ENCODE results near the gene CPA5.

CPA5 gene

GRCh38 chr7:130405003-130405402 is 60.4 kb downstream of the CPA5 start:
- Histone ChIP-seq H3K4me3 (ENCODE audit: low read length) (no peak overlapping the region), H3K27me3 (replicated peaks; ENCODE audit: control insufficient read depth, insufficient read depth, low read length) (no peaks in the 10 kb centered on the region), H3K9ac (ENCODE audit: low read length) (no peak overlapping the region), H3K36me3 (ENCODE audit: control insufficient read depth, insufficient read depth, low read length, severe bottlenecking) (no peaks in the 10 kb centered on the region), H3K9me3 (ENCODE audit: control insufficient read depth, low read length) (no peaks in the 10 kb centered on the region), H3K4me1 (ENCODE audit: control insufficient read depth, insufficient read depth, low read length) (peaks cover 46% of the 10 kb centered on the region)
- DNase-seq (ENCODE audit: low read depth): no peak

- Histone ChIP-seq H3K4me1 (ENCODE audit: control insufficient read depth, insufficient read depth, low read length) (peaks cover 19% of the 10 kb centered on the region), H3K27me3 (replicated peaks; ENCODE audit: control insufficient read depth, insufficient read depth, low read length) (no peaks in the 10 kb centered on the region), H3K36me3 (ENCODE audit: control insufficient read depth, insufficient read depth, low read length, severe bottlenecking) (no peaks in the 10 kb centered on the region), H3K4me3 (ENCODE audit: low read length) (peak overlapping the region; percentile 31), H3K9ac (ENCODE audit: low read length) (peak overlapping the region; percentile 61), H3K9me3 (ENCODE audit: control insufficient read depth, low read length) (no peaks in the 10 kb centered on the region)
- DNase-seq (ENCODE audit: low read depth): peak; percentile 56
Observed at GRCh38 chr7:130409067-130409711, 64.6 kb downstream of the CPA5 start.

- no peaks in the 10 kb centered on the region for H3K9me3 ChIP-seq (ENCODE audit: control insufficient read depth, low read length)
- H3K9ac ChIP-seq (ENCODE audit: low read length): no peak overlapping the region
Observed at GRCh38 chr7:130409712-130410072, 65.1 kb downstream of the CPA5 start.

GRCh38 chr7:130410868-130411541 is 66.4 kb downstream of the CPA5 start:
- DNase-seq (ENCODE audit: low read depth): no peak
- peaks cover 27% of the 10 kb centered on the region for H3K4me1 ChIP-seq (ENCODE audit: control insufficient read depth, insufficient read depth, low read length)
- no peaks in the 10 kb centered on the region for H3K27me3 ChIP-seq (replicated peaks; ENCODE audit: control insufficient read depth, insufficient read depth, low read length)

More at GRCh38 chr7:130409712-130410072, 65.1 kb downstream of the CPA5 start:
- no peak overlapping the region for H3K4me3 ChIP-seq (ENCODE audit: low read length)
- DNase-seq (ENCODE audit: low read depth): no peak
- peaks cover 19% of the 10 kb centered on the region for H3K4me1 ChIP-seq (ENCODE audit: control insufficient read depth, insufficient read depth, low read length)
- no peaks in the 10 kb centered on the region for H3K27me3 ChIP-seq (replicated peaks; ENCODE audit: control insufficient read depth, insufficient read depth, low read length)
- H3K36me3 ChIP-seq (ENCODE audit: control insufficient read depth, insufficient read depth, low read length, severe bottlenecking): no peaks in the 10 kb centered on the region

GRCh38 chr7:130413201-130413600 is 68.6 kb downstream of the CPA5 start:
- Histone ChIP-seq H3K27me3 (replicated peaks; ENCODE audit: control insufficient read depth, insufficient read depth, low read length) (no peaks in the 10 kb centered on the region), H3K9ac (ENCODE audit: low read length) (no peak overlapping the region), H3K36me3 (ENCODE audit: control insufficient read depth, insufficient read depth, low read length, severe bottlenecking) (no peaks in the 10 kb centered on the region), H3K4me3 (ENCODE audit: low read length) (no peak overlapping the region), H3K9me3 (ENCODE audit: control insufficient read depth, low read length) (no peaks in the 10 kb centered on the region), H3K4me1 (ENCODE audit: control insufficient read depth, insufficient read depth, low read length) (peaks cover 25% of the 10 kb centered on the region)
- no peak for DNase-seq (ENCODE audit: low read depth)

More at GRCh38 chr7:130410868-130411541, 66.4 kb downstream of the CPA5 start:
- H3K4me3 ChIP-seq (ENCODE audit: low read length): no peak overlapping the region
- no peaks in the 10 kb centered on the region for H3K36me3 ChIP-seq (ENCODE audit: control insufficient read depth, insufficient read depth, low read length, severe bottlenecking)
- H3K9me3 ChIP-seq (ENCODE audit: control insufficient read depth, low read length): no peaks in the 10 kb centered on the region
- H3K9ac ChIP-seq (ENCODE audit: low read length): no peak overlapping the region

GRCh38 chr7:130415006-130415405 is 70.4 kb downstream of the CPA5 start:
- peaks cover 10% of the 10 kb centered on the region for H3K4me1 ChIP-seq (ENCODE audit: control insufficient read depth, insufficient read depth, low read length)
- H3K9me3 ChIP-seq (ENCODE audit: control insufficient read depth, low read length): no peaks in the 10 kb centered on the region
- H3K4me3 ChIP-seq (ENCODE audit: low read length): no peak overlapping the region
- H3K9ac ChIP-seq (ENCODE audit: low read length): no peak overlapping the region
- DNase-seq (ENCODE audit: low read depth): no peak
- H3K36me3 ChIP-seq (ENCODE audit: control insufficient read depth, insufficient read depth, low read length, severe bottlenecking): no peaks in the 10 kb centered on the region
- H3K27me3 ChIP-seq (replicated peaks; ENCODE audit: control insufficient read depth, insufficient read depth, low read length): no peaks in the 10 kb centered on the region

- peaks cover 26% of the 10 kb centered on the region for H3K4me1 ChIP-seq (ENCODE audit: control insufficient read depth, insufficient read depth, low read length)
- H3K27me3 ChIP-seq (replicated peaks; ENCODE audit: control insufficient read depth, insufficient read depth, low read length): no peaks in the 10 kb centered on the region
- DNase-seq (ENCODE audit: low read depth): no peak
- no peak overlapping the region for H3K9ac ChIP-seq (ENCODE audit: low read length)
- no peaks in the 10 kb centered on the region for H3K9me3 ChIP-seq (ENCODE audit: control insufficient read depth, low read length)
- no peak overlapping the region for H3K4me3 ChIP-seq (ENCODE audit: low read length)
- H3K36me3 ChIP-seq (ENCODE audit: control insufficient read depth, insufficient read depth, low read length, severe bottlenecking): no peaks in the 10 kb centered on the region
Observed at GRCh38 chr7:130417213-130417612, 72.6 kb downstream of the CPA5 start.

GRCh38 chr7:130418306-130418705 is 73.7 kb downstream of the CPA5 start:
- no peak overlapping the region for H3K9ac ChIP-seq (ENCODE audit: low read length)
- no peaks in the 10 kb centered on the region for H3K9me3 ChIP-seq (ENCODE audit: control insufficient read depth, low read length)
- DNase-seq (ENCODE audit: low read depth): no peak

More at GRCh38 chr7:130418306-130418705, 73.7 kb downstream of the CPA5 start:
- no peaks in the 10 kb centered on the region for H3K36me3 ChIP-seq (ENCODE audit: control insufficient read depth, insufficient read depth, low read length, severe bottlenecking)
- peaks cover 28% of the 10 kb centered on the region for H3K4me1 ChIP-seq (ENCODE audit: control insufficient read depth, insufficient read depth, low read length)
- no peak overlapping the region for H3K4me3 ChIP-seq (ENCODE audit: low read length)
- no peaks in the 10 kb centered on the region for H3K27me3 ChIP-seq (replicated peaks; ENCODE audit: control insufficient read depth, insufficient read depth, low read length)

Data from adipocyte (in vitro differentiated cells).